Uterus (tissue), 2 donors: Measurements from ENCODE around the gene ITCH.

ENCODE experiments used
- CTCF ChIP-seq, 4 experiments: fragments of 200-600 bp in 2 of 4; fragments of 450-650 bp in 2 of 4; sonication (generic) in 2 of 4; IDR thresholded peaks; one replicate each; pipeline ENCODE4 v1.5.1; 2016 to 2019; ENCODE audit warnings: antibody characterized with exemption in 4 of 4, mild to moderate bottlenecking in 2 of 4, moderate library complexity in 1 of 4
- POLR2A ChIP-seq, 2 donors: fragments of 450-650 bp; IDR thresholded peaks; one replicate each; pipeline ENCODE4 v1.6.1; 2016; ENCODE audit warnings: antibody characterized with exemption in 2 of 2, mild to moderate bottlenecking in 1 of 2, moderate library complexity in 1 of 2

- no peak for TF ChIP-seq POLR2A (IDR thresholded peaks at IDR 0.05)
- no peak for TF ChIP-seq CTCF (IDR thresholded peaks at IDR 0.05)
Measured at GRCh38 chr20:34364223-34364506, 1.1 kb downstream of the ITCH start.
